Hematopoietic multipotent progenitor cell treated with erythropoietin and hydrocortisone succinate and interleukin-3 and kit ligand, for 4 days (in vitro differentiated cells): Measurements from ENCODE around the gene RGS9.
"Not testable (repeated sequence)": the region's sequence is repeated elsewhere in the genome, so short reads cannot be mapped to it uniquely, and the experiment has no call there.

ENCODE experiments used
- DNase-seq: peaks from one replicate; pipeline ENCODE4 v3.0.0-alpha.2; 2015

The RGS9 gene

GRCh38 chr17:65158041-65158440, 20.9 kb downstream of the RGS9 start:
- no peak for DNase-seq

- DNase-seq, result no peak
These were observed 21.5 kb downstream of the RGS9 start for GRCh38 chr17:65158622-65159021.

GRCh38 chr17:65160516-65160915, 23.3 kb downstream of the RGS9 start:
- no peak for DNase-seq

GRCh38 chr17:65163990-65164495, 26.9 kb downstream of the RGS9 start:
- peak; percentile 85 for DNase-seq

- DNase-seq, result no peak
These were observed 29.6 kb downstream of the RGS9 start for GRCh38 chr17:65166787-65167186.

- no peak for DNase-seq
These were observed 30.4 kb downstream of the RGS9 start for GRCh38 chr17:65167566-65167965.

GRCh38 chr17:65169691-65170090, 32.5 kb downstream of the RGS9 start:
- DNase-seq, result no peak

GRCh38 chr17:65170839-65171238, 33.7 kb downstream of the RGS9 start:
- DNase-seq, result no peak

- peak; percentile 85 for DNase-seq
These were observed 34.6 kb downstream of the RGS9 start for GRCh38 chr17:65171752-65172151.

GRCh38 chr17:65172496-65173136, 35.4 kb downstream of the RGS9 start:
- no peak for DNase-seq

- peak; percentile 98 for DNase-seq
These were observed 36.2 kb downstream of the RGS9 start for GRCh38 chr17:65173284-65173793.

- DNase-seq, result peak; percentile 86
These were observed 37.0 kb downstream of the RGS9 start for GRCh38 chr17:65173976-65174683.

GRCh38 chr17:65174974-65175373, 37.8 kb downstream of the RGS9 start:
- no peak for DNase-seq

- DNase-seq, result no peak
These were observed 38.8 kb downstream of the RGS9 start for GRCh38 chr17:65175952-65176351.

GRCh38 chr17:65176646-65177409, 39.7 kb downstream of the RGS9 start:
- DNase-seq, result no peak

- DNase-seq, result no peak
These were observed 40.7 kb downstream of the RGS9 start for GRCh38 chr17:65177901-65178300.

- DNase-seq, result not testable (repeated sequence)
These were observed 43.1 kb downstream of the RGS9 start for GRCh38 chr17:65180276-65180675.

- DNase-seq, result not testable (repeated sequence)
These were observed 43.6 kb downstream of the RGS9 start for GRCh38 chr17:65180752-65181236.

GRCh38 chr17:65181237-65182061, 44.3 kb downstream of the RGS9 start:
- DNase-seq, result peak; percentile 62

- no peak for DNase-seq
These were observed 45.1 kb downstream of the RGS9 start for GRCh38 chr17:65182233-65182632.

GRCh38 chr17:65183736-65184135, 46.6 kb downstream of the RGS9 start:
- DNase-seq, result no peak

- no peak for DNase-seq
These were observed 47.2 kb downstream of the RGS9 start for GRCh38 chr17:65184235-65184959.
